ENCODE measurements around the gene C1orf167.

The C1orf167 gene

DNA sequence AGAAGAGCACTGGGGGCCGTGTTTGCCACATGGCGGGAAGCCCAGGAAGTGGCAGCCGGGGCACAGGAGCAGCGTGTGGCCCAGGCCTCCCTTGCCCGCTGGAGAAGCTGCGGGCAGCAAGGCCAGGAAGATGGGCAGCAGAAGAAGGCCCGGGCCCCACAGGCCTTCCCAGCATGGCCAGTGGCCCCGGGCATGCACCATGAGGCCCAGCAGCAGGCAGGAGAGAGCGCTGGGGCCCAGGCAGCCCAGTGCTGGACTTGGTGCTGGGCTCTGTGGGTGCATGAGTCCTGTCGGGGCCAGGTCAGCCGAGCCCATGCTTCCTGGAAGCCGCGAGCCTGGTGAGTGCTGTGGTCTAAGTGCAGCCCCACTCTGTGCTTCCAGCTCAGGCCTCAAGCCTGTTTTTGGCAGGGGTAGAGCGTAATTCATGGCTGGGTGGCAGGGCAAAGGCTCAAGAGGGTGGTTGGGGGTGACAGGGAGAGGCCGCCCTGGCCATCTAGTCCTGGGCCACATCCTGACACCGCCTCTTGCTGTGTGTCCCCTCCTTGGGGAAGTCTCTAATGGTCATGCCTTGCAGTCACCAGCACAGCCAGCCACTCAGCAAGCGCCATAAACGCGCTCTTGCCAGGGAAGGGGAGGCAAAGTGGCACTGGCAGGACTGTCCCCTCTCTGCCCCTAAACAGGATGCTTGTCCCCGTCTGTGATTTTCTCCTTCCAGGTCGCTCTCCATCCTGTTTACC is 22.4 kb downstream of the C1orf167 start:
- DNase-seq (ENCODE audit: low read depth) = no peak

DNA sequence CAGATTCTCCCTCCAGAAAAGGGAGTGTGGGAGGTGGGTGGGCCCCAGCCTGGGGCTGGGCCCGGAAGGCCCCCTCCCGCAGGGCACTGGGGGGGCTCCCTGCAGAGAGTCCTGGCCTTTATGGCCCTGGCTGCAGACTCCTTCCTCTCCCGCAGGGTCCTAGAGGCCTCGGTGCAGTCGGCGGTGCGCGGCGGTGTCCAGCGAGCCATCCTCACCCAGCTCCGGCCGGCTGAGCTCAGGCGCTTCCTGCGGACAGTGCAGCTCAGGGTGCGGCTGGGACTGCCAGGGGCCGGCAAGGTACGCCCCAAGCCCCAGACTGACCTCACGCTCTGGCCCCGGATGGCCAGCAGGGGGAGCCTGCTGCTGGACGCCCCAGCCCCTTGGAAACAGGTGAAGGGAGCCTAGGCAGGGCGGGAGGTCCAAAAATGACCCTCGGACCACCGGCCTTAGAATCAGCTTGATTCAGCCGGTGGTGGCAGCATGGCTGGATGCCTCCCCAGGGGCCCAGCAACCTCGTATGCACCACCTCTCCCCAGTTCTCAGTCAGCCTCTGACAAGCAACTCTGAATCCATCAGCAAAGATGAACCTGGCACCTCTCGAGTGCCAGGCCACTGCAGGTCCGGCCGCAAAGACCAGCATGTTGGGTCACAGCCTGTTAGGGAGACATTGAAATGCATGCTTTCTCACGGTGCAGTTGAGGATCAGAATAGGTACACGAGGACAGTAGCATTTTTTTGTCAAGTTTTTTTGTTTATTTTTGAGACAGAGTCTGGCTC is 23.2 kb downstream of the C1orf167 start:
- DNase-seq (ENCODE audit: low read depth) = peak; percentile 18

DNA sequence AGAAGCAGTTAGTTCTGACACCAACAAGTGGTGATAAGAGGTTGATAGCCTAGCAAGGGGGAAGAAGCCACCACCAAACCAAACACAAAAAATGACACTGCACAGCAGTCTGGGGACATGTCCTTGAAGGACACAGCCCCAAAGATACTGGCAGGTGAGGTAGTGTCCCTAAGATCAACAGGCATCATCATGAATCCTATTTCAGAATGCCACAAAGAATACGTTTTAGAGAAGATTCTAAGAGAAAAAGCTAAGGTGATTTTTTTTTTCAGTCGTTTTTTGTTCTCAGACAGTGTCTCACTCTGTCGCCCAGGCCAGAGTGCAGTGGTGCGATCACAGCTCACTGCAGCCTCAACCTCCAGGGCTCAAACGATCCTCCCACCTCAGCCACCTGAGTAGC is 24.2 kb downstream of the C1orf167 start:
- no peak for DNase-seq (ENCODE audit: low read depth)

DNA sequence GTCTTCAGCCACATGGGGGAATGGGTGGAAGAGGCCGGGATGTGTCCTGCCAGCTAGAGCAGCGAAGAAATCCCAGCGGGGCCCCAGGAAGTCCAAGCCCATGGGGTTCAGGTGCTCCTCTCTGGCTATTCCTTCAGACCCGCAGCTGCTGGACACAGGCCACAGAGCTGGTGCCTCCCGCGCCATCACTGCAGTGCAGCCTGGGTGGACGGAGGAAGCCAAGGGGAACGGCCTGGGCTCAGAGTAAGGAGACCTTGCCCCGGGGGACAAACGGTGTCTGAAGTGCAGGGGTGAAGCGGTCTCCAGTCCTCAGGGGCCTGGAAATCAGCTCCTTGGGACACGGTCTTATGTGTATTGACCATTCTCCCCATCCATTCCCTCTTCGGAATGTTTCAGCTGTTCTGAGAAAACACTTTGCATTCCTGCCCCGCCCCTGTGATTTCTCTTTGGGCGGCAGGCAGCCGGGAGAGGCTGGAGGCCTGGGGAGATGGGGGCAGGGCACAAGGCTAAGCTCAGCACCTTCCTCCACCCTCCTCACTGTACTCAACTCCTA is 25.3 kb downstream of the C1orf167 start:
- no peak for DNase-seq (ENCODE audit: low read depth)

DNA sequence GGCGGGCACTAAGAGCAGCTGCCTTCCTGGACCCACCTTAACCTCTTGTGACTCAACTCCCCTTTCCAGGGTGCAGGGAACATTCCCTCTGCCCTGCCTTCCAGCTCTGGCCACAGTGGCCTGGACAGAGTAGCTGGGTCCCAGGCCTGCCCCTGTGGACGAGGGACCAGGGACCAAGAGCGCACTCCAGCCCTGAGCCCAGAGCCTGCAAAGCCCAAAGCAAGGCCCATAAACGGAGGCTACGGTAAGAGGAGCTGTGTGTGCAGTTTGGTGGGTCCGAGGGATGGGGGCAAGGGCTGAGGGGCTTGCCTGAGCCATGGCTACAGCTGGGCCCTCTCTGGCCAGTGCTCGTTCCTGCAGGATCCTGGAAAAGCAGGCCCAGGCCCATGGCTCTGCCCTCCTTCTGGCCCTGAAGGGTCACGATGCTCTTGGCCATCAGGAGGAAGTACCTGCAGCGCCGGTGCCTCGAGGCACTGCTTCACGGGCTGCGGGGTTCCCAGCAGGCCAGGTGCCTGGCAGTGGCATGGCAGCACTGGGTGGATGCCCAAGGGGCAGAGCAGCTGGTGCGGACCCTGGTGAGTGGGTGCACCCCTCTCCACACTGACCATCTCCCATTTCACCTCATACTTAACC is 25.9 kb downstream of the C1orf167 start:
- DNase-seq (ENCODE audit: low read depth) = no peak

DNA sequence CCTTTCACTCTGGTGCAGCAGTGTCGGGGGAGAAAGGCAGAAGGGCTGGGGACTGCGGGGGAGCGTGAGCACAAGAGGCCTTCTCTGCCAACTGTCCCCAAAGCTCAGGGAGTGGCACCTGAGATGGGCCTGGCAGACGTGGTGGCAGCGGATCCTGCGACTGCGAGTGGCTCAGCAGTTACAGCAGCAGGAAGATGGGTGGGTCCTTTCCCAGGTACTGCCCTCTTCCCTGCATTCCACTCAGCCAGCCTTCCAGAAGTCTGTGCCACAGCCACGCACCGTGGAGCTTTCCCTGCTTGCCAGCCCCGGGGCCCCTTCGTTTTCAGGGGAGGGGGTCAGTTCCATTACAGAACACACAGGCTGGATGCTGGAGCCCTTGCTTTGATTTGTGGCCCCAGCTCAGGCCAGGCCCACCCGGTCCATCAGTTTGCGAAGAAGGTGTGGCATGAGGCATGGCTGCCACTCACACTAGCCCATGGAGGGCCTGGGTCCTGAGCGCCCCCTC is 26.6 kb downstream of the C1orf167 start:
- no peak for DNase-seq (ENCODE audit: low read depth)

DNA sequence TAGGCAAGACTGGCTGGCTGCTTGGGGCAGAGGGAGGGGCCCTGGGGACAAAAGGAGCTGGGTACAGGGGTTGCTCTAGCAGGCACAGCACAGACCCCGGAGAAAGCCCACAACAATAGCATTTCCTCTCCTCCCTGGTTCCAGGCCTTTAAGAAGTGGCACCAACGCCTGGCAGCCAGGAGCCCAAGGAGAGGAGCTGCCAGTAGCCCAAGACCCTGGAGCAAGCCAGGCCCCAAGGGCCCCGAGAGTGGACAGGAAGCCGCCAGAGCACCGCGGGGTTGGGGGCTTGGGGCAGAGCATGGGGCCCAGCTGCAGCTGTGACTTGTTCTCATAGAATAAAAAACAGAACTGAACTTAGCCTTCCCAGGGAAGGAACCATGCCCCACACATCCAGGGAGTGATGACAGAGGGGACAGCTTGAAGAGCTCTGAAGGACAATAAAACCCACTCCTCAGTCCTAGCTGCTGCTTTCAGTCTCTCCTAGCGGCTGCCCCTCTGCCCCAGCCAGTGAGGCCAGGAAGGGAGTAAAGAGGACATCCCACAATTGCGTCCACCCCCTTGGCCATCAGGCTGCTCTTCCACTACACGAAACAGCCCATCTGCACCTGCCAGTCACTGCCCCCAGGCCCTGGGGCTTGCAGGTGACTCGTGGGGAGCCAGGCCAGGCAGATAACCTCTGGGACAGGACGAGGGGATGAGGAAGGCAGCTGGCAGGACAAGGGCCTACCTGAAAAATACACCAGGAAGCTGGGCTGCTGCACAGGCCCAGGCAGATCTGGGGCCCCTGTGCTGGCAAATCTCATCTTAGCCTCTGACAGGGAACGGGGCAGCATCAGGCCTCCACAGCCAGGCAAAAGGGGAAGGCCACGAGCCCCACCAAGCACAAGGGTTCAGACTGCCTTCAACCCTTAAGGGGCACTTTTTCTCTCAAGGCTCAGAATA is 27.4 kb downstream of the C1orf167 start:
- no peak for DNase-seq (ENCODE audit: low read depth)

DNA sequence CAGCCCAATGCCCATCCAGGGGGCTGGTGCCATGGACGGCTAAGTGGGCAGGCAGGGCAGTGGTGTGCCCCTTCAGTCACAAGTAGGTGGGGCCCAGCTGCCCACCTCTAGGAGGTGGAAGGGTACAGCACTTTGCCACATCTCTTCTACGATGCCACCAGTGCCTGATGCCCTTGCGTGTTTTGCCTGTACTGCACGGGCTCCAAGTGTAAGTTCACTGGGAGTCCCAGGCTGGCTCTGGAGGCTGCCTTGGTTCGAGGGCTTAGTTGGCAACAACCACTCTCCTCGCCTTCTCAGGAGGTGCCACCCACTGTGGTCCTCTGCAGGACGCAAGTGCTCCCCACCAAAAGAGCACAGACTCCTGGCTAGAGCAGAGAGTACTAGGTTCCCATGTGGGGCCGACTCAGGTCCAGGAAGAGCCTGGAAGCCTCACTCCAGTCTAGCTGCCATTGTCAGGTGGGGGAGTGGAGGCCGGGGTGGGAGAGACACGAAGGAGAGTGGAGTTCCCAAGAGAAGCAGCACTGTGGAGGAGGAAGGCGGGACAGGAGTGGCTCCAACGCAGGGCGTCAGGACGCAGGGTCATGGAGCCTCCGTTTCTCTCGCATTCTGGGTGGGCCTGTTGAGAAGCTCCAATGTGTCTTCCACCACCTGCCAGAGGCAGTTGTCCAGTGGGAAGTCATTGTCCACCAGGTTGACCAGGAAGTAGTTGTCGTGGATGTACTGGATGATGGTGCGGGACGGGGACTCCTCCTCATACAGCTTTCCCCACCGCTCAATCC is 28.3 kb downstream of the C1orf167 start:
- DNase-seq (ENCODE audit: low read depth) = no peak

DNA sequence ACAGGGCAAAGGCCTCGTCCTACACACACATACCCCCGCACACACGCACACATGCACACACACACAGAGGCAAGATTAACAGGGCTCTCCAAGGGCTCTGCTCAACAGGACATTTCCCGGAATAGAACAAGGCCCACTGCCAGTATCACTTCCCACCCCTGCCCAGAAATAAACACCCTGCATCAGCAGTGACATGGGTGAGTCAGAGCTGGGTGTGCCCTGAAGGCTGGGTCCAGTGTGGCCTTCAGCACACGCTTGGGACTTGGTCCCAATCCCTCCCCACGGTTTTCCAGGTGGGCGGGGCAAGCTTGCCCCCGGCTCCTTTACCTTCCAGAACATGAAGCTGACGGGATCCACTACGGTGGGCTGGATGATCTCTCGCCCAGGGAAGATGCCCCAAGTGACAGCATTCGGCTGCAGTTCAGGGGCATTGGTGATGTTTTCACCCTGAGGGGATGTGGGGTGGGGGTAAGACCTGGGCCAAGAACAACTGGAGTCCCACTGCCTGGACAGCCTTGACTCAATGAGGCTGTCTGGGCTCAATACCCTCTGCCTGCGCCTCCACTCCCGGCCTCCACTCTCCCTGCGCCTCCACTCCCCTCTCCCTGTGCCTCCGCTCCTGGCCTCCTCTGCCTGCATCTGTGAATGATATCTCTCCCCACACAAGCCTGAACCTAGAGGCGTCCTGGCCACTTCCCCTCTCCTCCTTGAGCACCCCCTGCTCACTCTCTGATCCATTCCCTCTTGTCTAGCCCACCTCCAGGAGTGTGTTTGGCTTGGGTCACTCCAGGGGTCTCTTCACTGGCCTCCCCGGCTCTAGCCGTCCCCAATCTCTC is 29.1 kb downstream of the C1orf167 start:
- DNase-seq (ENCODE audit: low read depth) = no peak

DNA sequence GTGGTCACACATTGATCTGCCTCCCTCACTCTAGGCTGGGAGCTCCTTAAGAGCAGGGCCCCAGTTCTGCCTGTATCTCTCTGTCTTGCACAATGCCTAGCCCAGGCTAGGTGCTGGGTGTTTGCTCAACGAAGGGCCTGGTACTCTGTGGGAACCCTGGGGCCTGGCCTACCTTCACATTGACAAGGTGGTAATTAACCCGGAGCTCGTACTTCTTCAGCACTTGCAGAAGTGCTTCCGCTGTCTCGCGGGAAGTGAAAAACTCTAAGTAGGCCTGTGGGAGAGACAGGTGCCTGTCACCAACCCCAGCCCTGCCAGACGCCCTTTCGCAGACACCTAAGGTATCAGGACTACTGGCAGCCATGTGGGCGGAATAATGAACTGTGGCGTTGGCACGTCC is 30.1 kb downstream of the C1orf167 start:
- no peak for DNase-seq (ENCODE audit: low read depth)

DNA sequence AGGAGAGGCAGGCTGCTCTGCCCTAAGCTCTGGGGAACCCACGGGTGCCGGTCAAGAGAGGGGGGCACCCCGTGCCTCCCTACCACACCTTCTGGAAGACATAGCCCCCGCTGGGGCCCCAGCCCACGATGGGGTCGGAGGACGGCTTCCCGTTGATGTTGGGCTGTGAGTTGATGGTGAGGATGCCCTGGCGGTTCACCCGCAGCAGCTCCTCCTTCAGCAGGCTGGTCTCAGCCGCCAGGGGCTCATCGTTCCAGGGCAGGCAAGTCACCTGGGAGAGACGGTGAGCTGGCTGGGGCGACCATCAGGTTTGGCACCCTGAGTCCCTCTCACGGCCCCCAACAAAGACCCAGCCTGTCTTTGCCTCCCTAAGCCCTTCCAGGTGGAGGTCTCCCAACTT is 31.8 kb downstream of the C1orf167 start:
- DNase-seq (ENCODE audit: low read depth) = no peak

DNA sequence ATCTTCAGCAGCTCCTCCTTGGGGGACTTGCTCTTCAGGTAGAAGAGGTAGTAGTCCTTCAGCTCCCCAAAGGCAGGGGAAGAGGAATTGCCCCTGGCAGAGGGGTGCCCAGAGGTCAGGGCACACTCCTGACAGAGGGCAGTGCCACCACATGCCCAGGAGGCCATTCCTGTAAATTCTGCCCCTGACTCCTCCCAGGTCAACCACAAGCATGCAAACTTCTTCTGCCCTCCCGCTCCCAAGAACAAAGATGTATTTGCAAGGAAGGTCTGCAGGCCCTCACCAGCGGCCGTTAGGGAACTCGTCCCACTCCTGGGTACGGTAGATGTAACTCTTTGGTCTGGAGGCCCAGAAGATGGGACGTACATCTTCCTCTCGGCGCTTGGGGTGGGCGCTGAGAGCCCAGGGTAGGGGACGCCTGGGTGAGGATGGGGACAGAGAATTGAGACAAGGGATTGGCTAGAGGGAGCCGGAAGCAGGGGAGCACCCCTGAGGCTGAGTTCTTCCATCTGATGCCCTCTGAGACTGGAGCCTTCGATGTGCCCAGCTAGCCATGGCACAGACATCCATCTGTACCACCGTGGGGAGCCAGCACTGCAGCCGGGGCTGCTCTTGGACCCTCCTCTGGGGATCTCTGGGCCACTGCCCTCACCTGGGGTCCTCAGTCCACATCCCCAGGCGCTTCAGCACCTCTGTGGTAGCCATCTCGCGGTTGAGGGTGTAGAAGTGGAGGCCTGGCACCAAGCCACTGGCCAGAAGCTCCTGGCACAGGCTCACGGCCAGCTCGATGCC is 32.6 kb downstream of the C1orf167 start:
- DNase-seq (ENCODE audit: low read depth) = no peak

DNA sequence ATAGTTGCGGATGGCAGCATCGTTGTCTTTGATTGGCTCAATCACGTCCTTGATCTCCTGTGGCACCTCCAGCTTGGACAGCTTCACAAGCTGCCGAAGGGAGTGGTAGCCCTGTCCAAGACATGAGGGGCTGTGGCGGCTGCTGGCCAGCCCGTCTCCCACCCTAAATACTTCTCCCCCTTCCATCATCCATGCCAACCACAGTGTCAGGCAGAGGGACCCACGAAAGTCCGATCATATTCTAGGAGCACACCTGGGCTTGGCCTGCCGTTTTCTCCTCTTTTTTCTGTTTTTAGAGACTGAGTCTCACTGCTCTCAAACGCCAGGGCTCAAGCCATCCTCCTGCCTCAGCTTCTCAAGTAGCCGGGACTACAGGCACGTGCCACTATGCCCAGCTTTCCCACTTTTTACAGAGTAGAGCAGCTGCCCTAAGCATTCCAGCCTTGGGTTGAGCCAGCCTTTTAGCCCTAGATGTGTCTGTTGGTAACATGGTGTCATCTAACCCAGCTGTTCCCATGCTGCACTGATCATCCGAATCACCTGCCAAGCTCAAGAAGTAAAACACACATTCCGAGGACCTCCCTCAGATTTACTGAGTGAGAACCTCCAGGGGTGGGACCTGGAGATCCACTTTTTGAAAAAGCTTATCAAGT is 33.4 kb downstream of the C1orf167 start:
- no peak for DNase-seq (ENCODE audit: low read depth)

DNA sequence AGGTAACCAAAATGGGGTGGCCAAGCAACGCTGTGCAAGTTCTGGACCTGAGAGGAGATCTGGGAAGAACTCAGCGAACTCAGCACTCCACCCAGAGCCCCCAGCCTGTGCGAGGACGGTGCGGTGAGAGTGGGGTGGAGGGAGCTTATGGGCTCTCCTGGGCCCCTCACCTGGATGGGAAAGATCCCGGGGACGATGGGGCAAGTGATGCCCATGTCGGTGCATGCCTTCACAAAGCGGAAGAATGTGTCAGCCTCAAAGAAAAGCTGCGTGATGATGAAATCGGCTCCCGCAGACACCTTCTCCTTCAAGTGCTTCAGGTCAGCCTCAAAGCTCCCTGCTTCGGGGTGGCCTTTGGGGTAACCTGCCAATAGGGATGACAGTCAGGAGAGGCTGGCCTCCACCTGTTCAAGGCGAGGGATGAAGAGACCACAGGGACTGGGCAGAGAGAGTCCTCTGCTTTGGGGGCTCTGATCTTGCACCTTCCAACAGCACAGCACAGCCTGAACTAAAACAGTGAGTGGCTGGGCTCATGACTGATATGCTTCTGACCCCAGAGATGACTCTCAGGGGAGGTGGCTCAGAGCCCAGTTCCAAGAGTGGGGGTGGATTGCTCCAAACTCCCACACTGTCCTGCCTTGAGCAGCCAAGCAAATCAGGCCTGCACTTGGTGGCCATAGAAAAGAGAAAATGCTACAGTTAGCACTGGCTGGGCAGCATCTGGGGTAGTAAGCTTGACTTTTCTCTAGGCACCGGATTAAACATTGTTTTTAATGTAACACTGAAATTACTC is 34.2 kb downstream of the C1orf167 start:
- DNase-seq (ENCODE audit: low read depth) = no peak

DNA sequence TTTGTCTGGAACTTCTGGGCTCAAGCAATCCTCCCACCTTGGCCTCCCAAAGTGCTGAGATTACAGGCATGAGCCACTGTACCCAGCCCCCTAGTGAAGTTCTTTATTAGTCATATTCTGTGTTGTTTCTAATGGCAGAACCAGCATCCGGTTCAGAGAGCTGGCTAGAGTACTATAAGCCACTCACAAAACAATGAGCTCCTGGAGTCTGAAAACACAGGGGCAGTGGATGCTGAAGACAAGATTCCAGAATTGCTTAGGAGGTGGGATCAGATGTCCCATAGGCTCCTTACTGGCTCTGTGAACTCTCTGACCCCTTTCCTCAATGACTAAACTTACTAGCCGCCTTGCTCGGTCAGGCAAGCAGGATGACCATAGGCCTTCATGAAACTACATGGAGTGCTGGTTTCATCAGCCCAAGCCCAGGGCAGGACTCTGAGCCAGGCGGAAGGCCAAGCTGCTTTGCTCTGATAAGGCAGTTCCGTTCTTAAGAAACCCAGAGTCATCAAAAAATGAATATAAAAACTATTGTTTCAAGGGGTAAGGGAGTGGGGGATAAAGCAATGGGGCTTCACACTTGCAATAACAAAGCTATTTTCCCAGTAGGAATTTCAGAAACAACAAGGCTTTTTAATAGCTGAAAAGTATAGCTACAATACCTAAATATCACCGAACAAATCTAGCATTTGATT is 35.7 kb downstream of the C1orf167 start:
- DNase-seq (ENCODE audit: low read depth) = no peak

DNA sequence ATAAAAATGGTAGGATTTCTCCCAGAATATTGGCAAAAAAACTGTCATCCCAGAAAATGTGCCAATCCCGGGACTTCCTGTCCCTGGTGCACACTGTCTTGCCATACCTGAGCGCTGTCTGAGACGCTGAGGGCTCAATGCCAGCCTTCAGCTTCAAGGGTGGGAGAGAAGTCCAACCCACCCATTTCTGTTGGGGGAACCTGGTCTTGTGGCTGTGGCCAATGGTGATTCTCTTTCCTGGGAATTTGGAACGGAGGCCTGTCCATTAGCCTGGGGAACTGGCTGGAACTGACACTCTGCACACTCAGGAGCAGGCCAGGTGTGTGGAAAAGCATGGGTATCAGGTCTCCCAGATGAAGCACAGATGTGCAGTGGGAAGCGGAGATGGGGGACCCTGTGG is 37.1 kb downstream of the C1orf167 start:
- DNase-seq (ENCODE audit: low read depth) = no peak

DNA sequence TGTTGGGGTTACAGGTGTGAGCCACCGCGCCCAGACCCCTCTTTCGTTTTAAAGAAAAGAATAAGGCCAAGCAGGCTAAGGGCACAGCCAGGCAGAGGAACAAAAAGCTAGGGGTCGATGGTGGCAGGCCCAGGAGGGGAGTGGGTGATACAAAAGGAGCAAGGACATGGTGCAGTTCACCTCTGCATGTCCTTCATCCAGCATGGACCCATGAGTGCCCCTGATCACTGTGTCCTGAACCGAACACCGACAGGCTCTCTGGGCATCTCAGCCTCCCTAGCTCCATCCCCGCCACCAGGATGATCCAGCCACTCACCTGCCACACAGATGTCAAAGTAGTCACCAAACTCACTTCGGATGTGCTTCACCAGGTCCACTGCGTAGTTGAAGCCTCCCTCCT is 37.9 kb downstream of the C1orf167 start:
- DNase-seq (ENCODE audit: low read depth) = no peak
